GM21619 (cell line): ENCODE measurements around the gene EFHC2.
"Not testable (repeated sequence)": the region's sequence is repeated elsewhere in the genome, so short reads cannot be mapped to it uniquely, and the experiment has no call there.

Experiments used
- ATAC-seq: cut with Tn5 transposase; IDR thresholded peaks from one replicate; pipeline ENCODE4 v1.9.1; 2021; ENCODE audit not compliant: unreplicated experiment

The EFHC2 gene

DNA sequence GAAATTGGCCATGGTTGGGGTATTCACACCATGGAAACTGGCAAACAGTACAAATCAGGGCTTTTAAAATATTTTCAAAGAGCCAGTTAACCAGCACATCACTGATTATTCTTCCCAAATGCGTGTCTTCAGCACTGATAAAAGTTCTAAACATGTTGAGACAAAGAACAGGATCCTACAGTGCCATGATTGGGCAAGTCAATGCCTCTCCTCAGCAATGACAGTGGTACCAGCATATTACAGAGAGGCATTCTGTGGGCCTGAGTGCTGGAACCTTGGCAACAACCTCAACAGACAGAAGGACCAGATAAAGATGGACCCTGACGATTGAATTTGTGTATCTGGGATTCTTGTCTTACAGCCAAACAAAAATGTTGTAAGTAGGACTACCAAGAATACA is 108.9 kb downstream of the EFHC2 start:
- no peak for ATAC-seq

DNA sequence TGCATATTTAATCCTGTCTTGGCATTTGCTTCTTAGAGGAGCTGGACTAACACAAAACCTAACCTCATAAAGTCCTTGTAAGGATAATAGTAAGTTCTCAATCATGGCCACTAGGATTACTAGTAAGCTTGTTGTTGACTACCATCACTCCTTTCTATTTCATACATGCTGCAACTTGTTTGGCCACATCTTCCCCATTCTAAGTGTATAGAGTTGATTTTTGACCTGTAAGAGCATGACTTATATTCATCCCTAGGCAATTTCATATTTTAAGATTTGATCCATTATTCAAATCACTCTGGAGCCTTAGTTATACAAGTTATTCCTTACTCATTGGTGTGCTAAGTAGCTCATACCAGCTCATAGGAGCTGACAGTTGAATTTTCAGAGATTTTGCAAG is 109.4 kb downstream of the EFHC2 start:
- no peak for ATAC-seq

DNA sequence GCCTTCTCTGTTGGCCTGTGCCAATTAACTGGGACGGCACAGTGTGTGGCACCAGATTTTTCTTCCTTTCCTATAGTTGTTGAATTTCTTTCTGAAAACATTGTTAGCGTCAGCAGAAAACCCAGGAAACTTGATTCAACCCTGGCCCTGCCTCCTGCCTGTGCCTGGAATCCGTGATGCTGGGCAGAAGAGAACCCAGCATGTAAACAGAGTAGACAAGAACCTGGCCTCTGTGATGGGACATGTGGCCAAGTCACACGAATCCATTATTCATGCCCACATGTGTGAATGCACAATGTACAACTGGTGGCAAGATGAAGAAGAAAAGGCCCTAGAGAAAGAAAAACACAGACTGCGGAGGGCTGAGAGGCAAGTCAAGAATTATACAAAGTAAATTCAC is 111.4 kb downstream of the EFHC2 start:
- ATAC-seq, result no peak

DNA sequence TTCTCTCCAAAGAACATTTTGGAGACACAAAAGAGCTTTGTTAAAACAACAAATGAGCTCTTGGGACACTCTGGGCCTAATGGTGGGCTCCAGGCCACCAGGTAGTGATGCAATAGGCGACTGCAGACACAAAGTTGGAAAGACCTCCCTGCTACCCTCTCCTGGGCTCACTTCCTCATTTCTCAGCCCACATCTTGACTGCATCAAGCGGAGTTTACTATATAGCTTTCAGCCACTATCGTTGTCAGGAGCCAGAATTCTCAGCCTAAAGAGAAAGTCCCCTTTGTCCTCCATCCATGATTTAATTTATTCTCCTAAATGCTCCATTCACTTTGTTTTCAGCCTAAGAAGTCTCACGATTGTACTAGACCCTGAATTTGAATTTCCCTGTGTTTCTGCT is 114.9 kb downstream of the EFHC2 start:
- ATAC-seq, result no peak

DNA sequence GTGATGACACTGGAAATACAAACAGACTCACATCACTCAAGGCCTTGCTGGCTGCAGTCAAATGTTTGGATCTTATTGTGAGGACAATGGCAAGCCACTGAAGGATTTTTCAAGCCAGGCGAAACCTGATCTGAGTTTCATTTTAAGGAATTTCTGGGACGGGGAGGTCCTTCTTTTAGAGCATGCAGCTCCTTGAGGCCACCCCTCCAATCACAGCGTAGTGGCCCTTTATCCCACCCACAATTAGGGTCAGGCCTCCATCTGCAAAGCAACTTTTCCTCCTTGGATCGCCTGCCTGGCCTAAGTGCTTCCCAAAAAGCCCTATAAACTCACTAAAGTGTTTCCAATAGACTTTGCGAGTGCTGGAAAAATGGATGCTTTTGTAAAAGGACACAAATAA is 115.5 kb downstream of the EFHC2 start:
- no peak for ATAC-seq

DNA sequence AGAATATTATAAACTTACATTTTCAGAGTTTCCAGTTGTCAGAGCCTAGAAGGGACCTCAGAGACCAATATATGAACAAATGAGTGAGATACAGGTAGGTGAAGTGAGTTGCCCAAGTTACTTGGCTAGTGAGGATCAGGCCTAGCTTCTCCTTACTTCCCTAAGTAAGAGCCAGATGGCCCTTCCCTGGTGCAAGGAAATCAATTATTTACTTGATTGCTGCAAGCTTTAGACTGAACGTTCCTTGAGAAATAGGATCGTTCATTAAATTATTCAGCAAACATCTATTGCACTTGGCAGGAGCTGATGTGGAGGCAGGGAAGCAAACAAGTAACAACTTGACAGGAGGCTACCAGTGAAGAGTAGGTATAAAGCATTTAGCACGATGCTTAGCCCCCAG is 117.8 kb downstream of the EFHC2 start:
- ATAC-seq, result no peak

DNA sequence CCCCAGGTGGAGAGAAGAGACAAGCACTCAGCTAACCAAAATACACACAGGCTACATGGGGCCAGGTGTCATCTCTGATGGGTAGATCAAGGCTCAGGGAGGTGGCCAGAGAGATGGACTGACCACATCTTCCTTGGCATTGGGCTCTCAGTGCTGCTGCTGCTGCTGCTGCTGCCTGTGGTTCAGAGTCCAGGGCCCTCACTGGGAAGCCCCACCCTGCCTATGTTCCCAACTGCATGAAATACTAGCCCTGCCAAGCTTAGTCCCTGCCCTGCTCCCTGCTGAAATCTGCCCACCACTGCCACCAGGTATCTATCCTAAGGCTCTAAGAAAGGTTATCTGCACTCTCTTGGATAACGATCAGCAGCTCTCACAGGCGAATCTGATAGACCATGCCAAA is 118.7 kb downstream of the EFHC2 start:
- no peak for ATAC-seq

DNA sequence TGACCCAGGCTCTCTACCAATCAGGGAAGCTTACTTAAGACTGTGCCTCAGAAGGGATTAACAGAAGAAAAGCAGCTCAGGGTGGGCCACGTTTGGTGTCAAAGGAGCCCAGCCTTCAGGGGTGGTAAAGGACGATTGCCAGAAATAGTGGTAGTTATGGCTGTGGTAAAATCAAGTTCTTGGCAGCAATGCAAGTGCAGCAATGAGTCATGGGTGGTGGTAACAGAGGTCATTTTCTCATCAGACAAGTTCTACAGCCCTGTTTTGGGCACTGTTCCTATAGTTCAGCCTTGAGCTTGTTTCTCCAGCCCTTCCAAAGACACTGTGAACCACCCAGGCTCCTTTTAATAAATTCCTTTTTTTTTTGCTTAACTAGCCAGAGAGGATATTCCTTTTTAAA is 120.3 kb downstream of the EFHC2 start:
- ATAC-seq, result no peak

DNA sequence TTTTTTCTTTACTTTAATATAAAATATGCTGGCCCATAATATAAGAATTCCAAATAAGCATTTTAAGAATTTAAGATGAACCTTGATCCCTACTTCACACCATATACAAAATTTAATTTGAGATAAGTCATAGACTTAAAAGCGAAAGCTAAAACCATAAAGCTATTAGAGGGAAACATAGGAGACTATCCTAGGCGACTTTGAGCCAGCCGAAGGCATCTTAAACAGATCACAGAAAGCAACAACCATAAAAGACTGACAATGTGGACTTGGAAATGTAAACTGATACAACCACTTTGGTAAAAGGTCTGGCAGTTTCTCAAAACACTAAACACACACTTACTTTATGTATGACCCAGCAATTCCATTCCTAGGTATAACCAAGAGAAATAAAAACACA is 125.0 kb downstream of the EFHC2 start:
- no peak for ATAC-seq

DNA sequence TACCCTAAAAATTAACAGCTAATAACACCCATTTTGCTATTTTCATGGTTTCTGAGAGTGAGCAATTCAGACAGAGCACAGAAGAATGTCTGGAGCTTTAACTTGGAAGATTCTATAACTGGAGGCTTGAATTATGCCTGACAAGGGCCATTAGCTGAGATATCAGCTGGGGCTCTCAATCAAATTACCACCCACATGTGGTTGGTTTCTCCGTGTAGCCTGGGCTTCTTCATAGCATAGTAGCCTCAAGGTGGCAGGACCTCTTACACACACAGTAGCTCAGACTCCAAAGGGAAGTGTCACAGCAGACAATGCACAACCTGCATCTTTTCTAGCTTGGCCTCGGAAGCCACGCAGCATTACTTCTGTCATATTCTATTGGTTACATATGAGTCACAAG is 127.3 kb downstream of the EFHC2 start:
- ATAC-seq, result no peak

DNA sequence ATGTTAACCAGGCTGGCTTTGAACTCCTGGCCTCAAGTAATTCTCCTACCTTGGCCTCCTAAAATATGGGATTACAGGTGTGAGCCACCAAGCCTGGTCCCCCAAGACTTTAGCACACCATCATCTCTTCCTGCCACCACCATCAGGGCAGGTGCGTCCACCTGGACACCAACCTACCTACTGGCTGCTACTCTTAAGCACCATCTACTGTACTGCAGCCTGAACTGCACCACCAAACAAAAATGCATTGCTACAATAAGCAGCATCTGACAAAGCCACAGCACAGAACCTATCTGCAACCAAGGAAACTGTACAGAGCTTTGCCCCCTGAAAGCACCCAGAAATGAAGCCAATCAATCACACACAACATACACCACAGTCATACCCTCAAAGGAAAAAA is 139.7 kb downstream of the EFHC2 start:
- ATAC-seq, result no peak

DNA sequence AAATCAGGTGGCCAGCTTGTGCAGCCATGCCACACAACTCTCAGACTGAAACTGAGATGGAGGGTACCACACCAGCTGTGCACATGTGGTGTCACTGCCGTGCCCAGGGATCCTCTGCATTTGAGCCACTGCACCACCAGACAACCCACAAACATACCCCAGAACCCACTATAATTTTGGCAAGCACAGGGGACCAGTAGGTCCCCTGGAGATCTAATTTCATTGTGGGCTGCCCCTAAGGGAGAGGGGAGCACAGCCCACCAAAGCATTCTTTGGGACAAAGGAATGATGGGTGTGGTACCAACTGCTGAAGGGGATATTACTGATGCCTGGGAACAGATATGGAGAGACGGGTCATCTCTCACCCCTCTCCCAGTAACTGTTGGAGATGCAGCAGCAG is 140.9 kb downstream of the EFHC2 start:
- no peak for ATAC-seq

DNA sequence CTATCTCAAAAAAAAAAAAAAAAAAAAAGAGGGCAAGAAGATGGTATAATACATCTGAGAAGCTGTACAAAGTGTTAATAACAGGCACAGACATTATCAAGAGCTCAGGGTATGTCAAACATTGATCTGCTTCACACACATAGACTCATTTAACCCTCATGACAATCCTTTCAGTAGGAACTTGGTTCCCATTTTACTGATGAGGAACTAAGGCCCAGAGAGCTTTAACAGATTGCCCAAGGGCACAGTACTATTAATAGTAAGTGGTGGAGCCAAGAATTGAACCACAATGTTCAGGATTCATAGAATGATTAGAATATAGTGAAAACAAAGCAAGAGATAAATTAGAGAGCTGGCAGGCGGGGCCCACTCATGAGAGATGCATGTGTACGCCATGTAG is 154.4 kb downstream of the EFHC2 start:
- no peak for ATAC-seq

DNA sequence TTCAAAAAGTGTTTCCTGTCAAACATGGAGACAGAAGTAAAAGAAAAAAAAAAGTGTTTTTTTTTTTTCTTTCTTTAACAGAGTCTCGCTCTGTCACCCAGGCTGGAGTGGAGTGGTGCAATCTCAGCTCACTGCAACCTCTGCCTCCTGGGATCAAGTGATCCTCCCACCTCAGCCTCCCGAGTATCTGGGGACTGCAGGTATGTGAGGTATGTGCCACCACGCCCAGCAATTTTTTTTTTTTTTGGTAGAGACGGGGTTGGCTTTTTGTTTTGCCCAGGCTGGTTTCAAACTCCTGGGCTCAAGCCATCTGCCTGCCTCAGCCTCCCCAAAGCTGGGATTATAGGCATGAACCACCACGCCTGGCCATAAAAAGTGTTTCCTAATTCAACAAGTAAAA is 155.6 kb downstream of the EFHC2 start:
- ATAC-seq, result not testable (repeated sequence)

DNA sequence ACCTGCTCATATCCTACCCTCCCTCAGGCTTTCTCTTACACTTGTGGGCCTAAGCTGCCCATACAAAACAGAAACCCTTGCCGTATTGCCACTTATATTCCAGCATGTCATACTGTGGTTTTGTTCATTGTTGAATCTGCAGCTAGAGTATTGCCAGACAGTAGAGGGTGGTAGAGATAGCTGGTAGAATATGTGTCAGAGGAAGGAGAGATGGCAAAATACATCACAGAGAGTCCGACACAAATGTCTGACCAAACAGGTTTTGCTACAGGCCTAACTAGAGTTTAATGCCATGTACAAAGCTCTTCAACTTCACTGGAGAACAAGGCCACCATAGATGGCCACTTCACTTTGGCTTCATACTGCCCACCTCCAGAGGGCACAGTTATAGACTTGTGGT is 160.1 kb downstream of the EFHC2 start:
- no peak for ATAC-seq

DNA sequence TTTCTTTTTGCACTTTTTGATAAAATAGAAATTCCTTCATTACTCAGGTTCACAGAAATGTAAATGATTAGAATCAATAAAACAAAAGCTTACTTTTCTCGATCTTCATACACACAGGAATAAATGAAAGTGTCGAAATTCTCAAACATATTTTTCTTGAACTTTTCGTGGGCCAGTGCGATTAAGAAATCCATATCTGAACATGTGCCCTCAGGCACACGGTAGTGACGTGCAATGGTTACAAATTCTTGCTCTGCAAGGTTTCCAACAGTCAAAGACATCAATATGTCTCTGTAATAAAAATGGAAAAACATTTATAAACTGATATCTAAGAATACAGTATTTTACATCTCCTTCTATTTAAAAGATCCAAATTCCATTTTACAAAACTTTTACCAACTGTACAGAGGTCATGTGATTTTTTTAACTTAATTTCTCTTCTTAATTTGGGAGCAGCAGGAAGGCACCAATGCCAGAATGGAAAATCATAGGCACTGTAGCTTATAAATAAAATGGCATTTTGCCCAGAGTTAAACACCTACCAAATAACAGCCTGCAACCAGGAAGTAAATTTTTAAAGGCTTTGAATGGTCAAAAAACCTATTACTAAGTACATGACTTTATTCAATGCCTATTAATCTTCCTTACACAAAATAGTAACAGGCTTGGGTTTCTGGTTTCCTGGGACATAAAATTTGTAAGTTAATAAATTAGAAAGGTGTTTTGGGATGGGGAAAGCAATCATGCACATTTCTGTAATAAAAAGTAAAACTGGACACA is 165.0 kb downstream of the EFHC2 start:
- no peak for ATAC-seq

DNA sequence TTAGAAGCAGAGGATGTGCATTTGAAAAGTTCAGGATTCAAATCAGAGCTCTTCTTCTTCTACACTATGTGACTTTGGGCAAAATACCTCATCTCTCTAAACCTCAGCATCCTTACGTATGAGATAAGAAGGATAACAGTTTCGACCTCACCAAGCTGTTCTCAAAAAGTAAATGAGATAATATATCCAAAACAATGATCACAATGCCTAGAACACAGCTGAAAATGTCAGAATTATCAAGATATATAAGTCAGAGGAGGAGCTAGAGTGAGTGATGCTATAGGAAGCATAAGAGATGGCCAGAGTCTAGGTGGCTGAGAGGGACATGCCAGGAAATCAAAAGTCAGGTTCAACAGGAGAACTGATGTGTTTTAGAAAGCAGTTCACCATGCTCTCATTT is 168.0 kb downstream of the EFHC2 start:
- ATAC-seq, result no peak

DNA sequence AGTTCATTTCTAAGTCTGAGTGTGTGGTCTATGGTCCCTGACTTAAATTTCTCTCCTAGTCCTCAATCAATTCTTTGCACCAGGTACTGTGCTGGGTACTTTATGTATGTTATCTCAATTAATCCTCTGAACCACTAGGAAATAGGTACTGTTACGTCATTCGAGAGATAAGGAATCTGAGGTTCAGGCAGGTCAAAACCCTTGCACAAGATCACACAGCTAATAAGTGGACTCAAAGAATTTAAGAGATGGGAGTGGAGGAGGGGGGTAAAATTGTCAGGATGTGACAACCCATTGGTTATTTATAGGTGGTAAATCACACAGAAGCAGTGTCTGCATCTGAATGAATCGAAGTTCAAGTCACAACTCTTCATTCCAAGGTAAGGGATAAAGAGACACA is 169.4 kb downstream of the EFHC2 start:
- no peak for ATAC-seq

DNA sequence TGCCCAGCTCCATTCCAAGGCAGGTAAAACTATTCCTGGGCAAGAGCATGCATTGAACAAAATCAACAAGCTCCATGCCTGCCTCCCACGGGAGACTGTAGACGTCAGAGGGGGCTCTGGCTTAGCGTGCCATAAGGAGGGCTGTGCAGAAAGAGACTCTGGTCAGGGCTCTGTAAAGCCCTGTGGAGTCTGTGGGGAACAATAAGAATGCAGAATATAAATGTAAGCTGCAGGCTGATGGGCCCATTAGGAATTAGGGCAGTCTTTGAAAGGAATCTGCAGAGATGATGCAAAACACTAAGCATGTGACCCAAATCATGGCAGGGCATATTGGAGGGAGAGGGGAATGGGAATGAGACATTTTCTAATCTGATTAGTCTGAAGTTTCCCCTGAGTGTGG is 170.3 kb downstream of the EFHC2 start:
- no peak for ATAC-seq

DNA sequence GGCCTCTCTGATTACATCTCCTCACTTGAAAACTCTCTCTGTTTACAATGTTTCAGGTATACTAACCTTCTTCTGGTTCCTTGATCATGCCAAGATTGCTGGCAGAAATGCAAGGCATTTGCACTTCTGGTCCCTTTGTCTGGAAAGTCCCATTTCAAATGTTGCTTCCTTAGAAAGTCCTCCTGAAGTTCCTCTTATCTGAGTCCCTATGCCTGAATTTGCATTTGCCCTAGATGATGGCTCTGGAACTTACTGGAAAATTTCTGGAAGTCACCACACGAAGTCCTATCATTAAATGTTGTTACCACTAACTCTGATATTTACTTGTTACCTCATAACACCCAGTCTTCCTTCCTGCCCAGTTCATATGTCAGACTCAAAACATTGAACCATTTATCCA is 176.4 kb downstream of the EFHC2 start:
- no peak for ATAC-seq

DNA sequence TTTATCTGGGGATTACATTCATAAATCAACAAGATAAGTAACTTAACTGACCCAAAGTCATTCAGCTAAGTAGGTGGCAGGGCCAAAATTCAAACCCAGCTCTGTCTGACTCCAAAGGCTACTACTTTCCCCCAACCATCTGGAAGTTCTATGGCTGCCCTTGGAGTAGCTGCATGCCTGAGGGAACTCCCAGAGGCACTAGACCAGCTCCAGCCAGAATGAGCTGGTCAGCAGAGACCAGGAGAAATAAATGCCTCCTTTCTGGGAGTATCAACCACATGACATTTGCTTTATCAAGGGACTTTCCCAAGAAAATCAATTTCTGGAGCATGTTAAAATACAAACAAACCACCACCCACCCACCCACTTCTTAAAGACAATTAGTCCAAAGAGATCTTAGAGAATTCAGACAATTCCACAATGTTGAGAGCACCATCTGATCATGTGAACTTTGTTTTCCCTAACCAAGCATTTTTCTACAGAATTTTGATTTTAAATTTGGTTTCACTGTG is 180.5 kb downstream of the EFHC2 start:
- no peak for ATAC-seq

DNA sequence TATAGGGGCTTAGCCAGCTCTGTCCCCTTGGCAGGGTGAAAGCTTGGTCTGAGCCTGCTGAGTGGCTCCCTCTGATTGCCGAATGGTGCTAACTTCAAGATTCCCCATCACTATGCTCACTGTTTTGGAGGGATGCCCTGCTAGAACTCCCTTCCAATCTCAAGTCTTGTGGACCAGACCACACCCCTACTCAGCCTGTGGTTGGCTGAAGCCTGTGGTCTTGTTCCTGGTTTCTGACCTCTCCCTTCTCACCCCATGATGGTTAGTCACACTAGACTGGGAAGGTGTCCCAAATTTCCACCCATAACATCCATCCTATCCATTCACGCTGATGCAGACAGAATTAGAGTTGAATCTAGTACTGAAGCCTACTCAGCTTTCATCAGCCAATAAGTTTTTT is 185.6 kb downstream of the EFHC2 start:
- no peak for ATAC-seq

DNA sequence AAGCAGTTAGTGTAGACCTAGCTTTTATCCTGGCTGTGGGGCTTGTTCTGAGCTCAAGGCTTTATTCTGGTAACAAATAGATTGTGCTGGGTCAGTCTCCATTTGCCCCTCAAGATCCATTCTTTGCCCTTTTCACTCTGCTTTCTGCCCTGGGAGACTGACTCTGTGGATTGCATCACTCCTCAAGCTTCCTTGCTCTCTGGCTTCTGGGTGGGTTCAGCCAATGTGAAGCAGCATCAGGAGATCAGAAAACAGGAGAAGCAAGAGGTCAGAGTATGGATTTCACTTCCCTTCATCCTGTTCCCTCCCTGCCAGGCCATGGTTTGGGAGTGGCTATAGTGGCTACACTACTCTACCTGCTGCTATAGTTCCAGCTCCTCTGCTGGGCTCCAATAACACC is 186.2 kb downstream of the EFHC2 start:
- no peak for ATAC-seq
